HG03103 (cell line): ENCODE results near the gene MINDY1.

Experiments used
- ATAC-seq: cut with Tn5 transposase; IDR thresholded peaks from one replicate; pipeline ENCODE4 v1.9.1; 2021; ENCODE audit warnings: low read depth; ENCODE audit not compliant: unreplicated experiment

The MINDY1 gene

DNA sequence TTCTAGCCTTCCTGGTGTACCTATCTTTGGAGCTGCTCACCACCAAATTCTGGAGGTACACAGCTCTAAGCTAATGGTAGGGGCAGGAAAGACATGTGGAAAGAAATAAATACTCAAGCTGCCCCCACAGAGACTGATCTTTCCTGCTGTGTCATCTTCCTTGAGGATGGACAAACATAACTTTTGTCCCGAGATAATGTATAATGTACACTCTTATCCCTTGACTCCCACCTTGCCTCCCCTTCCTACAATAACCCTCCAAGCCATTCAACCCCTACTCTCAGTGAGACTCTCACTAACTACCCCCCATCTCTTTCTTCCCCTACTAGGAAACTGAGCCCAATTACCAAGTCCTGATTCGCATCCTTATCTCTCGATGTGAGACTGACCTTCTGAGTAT lies 12.5 kb downstream of the MINDY1 start:
- no peak for ATAC-seq

DNA sequence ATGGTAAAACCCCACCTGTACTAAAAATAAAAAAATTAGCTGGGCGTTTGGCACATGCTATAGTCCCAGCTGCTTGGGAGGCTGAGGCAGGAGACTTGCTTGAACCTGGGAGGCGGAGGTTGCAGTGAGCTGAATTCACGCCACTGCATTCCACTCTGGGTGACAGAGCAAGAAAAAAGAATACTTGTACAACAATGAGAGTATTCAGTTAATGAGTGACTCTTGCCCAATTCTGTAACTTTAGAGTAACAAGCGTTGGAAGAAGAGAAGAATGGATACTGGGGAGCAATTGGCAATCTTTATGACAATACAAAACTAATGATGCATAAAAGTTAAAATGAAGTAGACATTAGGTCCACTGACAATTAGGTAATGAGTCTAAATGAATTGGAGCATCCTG lies 14.1 kb downstream of the MINDY1 start:
- ATAC-seq: no peak

DNA sequence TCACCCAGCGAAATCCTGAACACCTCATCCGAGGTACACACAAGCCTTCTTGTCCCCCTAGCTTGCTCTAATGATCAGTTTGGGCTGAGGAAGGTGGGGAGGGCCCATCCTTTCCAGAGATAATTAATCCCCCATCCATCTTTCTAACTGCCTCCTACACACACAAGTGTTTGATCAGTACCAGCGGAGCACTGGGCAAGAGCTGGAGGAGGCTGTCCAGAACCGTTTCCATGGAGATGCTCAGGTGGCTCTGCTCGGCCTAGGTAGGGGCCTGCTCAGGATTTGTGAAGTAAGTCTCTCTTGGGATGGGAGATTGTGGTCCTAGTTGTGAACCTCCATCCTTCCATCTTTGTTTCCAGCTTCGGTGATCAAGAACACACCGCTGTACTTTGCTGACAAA lies 18.8 kb downstream of the MINDY1 start:
- ATAC-seq: no peak

DNA sequence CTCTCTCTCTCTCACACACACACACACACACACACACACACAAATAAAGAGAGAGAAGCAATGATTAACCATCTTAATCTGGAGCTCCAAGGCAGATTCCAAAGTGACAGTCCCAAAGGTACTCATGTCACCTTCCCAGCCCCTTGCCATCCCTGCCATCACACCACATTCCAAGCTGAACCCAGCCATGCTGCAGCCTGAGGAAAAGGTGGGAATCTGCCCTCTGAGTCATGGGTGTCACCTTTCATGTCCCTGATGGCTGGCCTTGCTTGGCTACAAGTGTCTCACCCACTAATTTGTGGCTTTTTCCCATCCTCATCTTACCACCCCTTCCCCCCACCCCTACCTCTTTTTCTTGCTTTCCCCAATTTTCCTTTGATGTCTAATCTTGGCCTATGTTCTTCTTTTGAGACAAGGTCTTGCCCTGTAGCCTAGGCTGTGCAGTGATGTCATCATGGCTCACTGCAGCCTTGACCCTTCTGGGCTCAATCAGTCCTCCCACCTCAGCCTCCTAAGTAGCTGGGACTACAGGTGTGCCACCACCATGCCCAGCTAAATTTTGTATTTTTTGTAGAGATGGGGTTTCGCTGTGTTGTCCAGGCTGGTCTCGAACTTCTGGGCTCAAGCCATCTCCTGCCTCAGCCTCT lies 21.4 kb downstream of the MINDY1 start:
- no peak for ATAC-seq

DNA sequence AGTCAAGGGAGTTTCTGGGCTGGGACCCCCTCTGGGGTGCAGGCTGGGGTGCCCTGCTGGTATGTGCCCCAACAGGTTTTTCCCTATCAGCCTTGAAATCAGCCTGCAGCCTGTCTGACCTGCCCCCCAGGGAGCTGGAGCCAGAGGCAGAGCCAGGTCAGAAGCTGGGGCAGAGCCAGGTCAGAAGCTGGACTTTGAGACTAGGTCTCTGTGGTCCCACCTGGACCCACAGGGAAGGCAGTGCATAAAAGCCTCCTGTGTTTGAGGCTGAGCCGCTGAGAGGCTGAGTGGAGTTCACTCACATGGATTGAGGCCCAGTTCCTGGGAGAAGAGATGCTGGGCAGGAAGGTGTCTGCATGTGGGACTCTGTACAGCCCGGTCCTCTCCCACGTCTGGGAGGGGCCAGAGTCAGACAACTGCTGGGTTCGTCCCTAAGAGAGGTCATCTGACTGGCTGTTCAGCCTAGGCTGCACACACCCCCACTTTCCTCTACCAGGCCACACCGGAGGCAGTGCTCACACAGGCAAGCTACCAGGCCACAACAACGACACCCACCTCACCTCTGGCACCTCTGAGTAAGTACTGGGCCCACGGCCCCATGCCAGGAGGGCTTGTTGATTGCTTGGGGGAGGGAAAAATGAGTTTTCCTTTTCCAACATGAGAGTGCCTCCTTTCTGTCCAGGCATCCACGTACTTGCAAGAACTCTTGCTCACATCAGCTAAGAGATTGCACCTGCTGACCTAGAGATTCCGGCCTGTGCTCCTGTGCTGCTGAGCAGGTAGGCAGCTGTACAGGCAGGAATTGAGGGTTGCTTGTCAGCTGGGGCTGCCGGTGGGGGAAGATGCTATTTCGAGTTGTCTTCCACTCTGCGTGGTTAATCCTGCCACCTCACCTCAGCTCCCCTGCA lies 24.6 kb downstream of the MINDY1 start, which contains the start of gene ANXA9:
Gene ANXA9 (plus strand): TSS at position 488 of the 908 bp plus-strand sequence. CDS start 814 bp downstream, outside the sequence.
- no peak for ATAC-seq

DNA sequence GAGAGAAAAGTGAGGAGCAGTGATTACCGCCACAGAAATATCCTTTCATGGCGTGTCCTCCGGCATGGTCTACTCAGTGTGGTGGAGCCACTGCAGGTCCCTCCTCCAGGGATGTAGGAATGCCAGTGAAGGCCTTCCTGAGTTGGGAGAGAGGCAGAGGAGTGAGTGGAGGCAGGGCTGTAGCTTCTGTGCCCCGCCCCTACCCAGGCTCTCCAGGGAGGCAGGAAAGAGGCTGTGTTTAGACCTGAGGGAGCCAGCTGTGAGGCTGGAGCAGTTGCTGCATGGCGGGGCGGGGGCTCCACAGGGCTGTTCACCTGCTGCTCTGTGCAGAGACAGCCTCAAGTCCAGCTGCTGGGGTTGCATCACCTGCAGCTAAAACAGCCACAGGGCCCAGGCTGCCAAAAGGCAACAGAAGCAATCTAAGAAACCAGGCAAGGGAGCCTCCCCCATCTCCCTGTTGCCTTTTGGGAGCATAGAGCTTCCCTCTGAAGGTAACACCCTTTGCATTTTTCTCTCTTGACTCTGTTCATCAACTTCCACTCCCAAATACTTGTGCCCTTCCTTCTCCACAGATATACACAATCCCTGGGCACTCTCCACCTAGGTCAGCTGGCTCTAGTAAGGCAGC lies 25.4 kb downstream of the MINDY1 start:
- no peak for ATAC-seq

DNA sequence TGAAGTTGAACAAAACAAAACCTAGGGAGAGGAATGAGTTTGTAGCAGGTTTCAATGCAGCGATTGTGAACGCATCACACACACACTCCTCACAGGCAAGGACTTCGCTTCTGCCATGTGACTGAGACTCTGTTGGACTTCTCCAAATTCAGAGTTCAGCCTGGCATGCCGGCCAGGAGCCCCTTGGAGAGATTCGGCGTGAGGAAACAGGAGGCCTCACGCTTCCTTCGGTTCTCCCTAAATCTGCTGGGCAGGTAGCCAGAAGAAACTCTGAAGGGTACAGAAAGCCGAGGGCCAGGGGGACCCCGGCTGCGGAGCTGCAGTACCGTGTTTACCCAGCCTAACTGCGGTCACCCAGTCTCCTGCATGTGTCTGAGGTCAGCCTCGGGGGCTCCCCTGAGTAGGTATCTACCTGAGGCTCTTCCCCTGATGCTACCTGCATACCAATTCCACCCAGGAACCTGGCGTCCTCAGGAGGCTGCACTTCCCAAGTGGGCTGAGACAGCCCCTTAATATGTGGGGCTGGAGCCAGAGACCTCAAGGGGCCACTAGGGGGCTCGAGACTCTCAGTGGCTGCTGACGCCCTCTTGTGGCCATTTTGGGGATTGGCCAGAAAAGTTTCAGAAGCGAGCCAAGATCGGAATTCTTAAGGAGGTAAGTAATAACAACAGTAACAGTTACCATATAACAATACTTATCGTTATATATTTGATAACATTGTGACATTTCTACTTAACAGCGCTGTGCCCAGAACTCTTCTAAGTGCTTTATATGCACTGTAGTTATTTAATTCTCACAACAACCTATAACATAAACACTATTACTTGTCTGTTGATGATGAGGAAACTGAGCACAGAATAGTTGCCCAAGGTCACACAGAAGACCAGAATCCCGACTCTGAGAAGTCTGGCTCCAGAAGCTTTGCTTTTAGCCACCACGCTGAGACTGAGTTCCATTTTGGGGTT lies 27.3 kb downstream of the MINDY1 start:
- ATAC-seq: peak; percentile 47

DNA sequence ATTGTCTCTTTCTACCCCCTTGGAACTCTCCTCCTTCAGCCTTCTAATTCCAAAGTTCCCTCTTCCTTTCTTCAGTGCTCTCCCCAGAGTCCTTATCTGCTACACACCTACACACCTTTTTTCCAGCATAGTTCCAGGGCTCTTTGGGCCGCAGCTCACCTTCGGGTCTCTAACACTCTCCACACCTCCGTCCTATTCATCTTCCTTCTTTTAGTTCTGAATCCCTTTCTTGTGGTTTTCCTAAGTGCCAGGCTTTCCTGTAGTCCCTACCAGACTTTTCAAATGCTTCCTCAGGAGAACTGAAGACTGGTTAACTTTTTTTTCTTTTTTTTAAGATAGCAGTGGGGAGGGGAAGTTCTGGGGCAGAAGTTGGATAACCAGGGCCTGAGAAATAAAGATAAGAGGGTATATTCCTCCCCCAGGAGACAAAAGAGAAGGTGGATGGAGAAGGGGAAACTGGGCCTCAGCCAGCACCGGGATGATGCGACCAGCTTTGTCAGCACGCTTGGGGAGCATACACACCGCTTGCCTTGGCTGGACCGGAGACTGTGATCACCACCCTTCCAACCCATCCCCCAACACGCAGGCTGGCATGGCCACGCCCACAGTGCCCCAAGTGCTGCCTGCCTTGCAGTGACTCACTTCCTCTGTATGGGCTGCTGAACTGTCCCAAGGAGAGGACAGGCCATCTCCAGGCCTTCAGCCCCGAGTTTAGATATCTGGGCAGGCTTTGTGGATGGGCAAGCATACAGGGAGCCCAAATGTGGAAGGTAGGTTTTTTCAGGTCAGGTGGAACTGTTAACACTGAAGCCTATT lies 29.6 kb downstream of the MINDY1 start:
- ATAC-seq: no peak

DNA sequence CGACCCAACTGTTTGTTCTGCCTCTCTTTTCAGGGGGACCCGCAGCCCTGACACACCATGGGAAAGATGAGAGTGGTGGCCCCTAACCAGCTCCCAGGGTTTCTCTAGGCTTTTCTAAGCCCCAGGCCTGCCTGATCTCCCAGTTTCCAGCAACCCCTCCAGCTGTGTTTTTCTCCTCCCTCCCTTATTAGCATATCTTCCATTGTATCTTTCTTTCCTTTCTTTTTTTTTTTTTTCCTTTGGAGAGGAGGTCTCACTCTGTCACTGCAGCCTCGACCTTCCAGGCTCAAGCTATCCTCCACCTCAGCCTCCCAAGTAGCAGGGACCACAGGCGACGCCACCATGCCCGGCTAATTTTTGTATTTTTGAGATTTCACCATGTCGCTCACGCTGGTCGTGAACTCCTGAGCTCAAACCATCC lies 30.3 kb downstream of the MINDY1 start:
- no peak for ATAC-seq

DNA sequence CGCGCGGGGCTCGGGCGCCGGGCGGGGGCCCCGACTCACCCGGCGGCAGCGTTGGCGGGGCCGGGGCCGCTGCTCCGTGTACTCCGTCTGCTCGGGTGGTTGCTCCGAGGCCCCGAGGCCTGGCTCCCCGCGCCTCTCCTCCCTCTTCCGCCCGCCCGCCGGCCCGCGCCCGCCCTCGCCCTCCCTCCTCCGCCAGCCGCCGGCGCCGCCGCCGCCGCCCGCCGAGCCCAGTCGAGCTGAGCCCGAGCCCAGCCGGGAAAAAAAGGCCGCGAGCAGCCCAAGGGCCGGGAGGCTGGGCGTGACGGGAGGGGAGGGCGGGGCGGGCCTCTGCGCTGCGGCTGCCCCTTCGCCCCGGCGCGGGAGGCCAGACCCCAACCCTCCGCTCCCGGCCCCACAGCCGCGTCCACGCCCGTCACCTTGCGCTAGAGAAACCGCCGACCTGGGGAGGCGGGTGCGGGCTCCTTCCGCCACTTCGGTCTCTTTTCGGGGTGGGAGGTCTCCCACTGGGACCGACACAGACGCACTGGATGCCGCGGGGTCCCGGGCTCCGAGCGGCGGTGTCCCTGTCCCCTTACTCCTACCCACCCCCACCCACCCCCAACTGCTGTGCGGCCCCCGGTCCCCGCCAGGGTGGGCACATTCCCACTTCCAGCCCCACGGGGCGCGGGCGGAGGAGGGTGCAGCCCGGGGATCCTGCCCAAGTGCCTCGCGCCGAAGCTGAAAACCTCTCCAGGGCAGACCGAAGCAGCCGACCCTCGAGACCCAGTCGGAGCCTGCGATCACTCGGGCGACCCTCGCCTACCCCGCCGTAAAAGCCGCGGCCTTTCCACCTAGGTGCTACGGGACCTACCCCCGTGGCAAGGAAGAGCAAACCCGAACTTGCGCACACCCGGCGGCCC lies 31.9 kb downstream of the MINDY1 start, which contains the start of gene CERS2:
Gene CERS2 (minus strand): TSS at position 256 of the 899 bp plus-strand sequence. CDS start 5,745 bp downstream, outside the sequence.
- peak; percentile 39 for ATAC-seq

DNA sequence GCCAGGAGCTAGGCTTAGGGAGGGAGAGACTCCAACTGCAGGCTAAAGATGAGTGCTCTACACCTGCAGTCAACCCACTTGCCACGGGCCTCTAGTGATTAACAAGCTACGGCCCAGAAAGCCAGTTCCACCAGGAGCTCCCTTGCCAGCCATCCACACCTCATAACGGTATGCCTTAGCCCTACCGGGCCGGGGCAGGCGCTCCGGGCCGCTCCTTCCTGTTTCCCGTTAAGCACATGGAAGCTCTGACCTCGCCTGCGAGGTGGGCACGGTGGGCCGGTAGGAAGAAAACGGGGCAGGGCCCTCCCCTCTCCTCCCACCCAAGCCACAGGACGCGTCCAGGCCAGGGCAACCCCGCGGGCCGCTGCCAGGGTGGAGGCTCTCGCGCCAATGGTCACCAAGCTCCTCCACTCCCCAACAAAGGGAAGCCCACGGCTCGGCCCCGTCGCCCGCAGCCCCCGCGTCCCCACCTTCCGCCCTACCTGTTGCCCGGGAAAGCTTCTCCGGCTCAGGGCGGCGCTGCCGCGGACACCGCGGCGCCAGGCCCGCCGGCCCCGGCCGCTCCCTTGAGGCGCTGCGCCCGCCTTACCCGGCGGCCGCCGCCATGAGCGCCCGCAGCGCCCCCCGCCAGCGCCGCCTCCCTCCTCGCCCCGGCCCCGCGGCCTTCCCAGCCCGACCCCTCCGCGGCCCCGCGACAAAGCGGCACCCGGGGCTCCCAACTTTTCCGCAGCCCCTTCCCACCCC lies 32.7 kb downstream of the MINDY1 start:
- peak; percentile 33 for ATAC-seq

DNA sequence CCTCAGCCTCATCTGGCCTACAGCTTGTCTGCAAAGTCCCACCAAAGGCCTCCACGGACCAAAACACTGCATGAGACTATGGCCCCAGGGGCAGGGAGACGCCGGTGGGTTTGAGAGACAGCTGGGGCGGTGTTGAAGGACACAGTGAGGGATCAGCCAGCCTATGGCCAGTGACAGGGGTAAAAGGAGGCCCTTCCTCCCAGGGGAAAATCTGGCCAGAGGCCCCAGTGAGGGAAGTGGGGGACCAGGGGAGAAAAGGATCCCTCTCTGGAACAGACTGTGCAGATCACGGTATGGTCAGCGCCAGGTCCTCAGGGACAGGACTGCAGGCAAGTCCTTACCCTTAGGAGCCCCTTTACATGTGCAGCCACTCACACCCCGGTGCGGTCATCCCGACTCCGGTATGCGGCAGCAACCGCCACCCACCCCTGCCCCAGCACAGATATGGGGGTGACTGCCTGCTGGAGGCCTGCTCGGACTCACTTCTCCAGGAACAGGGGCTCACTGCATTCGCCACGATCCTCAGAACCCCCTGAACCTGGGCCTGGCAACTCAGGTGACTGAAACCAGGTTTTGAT lies 33.4 kb downstream of the MINDY1 start:
- no peak for ATAC-seq

DNA sequence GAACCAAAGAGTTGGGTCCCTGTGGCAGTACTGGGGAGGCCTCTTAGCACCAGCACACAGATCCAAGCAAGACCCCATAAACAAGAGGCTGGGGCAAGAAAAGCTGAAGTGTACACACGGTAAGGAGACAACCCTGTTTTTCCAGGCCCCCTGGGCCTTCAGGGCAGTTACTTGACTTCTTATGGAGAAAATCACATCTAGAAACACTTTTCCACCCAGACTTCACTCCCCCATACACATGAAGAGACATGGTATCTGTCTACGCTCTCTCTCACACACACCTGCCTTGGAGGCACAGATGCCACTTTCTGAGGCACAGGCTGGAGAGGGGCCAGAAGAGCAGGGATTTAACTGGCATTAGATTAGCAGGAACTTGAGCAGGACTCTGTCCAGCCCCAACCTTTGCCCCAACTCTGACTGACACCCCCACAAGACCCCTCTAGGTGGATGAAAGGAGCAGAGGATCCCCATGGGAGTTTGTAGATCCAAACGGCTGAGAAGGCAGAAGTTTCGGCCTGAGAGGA lies 34.2 kb downstream of the MINDY1 start:
- no peak for ATAC-seq

DNA sequence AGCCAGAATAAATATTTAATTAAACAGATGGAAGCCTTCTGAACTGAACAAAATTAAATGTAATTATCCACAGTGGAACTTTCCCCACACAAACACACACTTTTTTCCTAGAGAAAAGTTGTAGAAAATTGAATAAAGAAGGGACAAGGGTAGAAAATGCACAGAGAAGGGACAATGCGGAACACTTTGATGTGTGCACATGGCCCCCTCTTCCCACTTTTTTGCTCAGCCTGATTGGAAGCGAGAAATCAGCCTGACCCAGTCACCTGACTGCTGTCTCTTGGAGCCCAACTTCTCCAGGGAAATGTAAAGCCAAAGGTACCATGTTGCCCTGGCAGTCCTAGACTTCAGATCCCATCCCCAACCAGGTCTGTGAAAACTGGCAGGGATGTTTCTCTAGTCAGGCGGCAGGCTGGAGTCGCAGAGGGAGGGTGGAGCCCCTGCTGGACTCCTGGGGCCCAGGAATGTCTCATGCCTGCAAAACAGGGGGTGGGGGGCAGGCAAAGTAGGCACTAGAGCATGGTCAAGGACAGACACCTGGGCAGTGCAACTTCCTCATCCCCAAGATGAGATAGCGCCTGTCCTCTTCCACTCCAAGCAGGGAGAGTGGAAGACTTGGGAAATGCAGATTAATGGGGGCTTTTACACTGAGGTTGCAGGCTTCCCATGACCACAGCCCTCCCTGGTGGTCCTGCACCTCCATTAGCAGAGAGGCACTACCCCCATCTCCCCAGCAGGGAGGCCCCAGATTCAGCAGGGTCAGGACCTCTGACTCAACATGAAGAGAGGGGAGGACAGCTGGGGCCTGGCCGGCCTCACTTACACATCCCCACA lies 34.9 kb downstream of the MINDY1 start:
- no peak for ATAC-seq

DNA sequence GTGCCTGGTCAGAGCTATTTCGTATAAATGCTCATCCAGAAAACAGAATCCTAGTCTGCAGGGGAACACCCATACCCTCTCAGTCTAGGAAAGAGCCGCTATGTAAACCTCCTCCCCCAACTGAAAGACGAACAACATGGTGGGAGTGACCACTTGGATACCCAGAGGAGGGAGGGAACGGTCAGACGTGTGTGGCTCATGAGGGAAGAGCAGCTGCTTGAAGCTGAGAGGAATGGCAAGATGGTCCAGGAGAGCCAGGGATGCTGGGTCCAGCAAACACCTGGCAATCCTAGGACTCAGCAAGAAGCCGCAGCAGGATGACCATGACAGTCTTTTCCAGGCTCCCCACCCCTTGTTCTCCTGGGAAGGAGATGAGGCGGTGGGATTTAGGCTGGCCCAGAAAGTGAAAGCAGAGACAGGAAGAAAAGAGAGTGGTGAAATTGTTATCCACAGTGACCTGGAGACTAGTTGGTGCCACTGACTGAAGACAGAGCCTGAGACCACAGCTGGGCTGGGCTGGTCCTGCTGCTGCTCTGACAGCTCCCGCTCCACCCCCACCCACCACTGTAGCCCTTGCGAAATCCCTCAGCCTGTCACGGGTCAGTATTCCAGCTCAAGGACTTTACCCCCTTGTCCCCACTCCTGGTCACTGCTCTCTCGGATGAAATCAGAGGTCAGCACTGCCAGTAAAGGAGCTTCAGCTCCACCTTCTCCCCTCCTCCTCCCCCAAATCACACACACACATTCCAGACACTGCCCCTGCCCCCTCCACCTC lies 35.7 kb downstream of the MINDY1 start:
- no peak for ATAC-seq
